Measurements from ENCODE around the gene ASTN2.

GRCh38 chr9:116623715-116624114 is 791.1 kb downstream of the ASTN2 start:
- TF ChIP-seq ZNF274 (IDR thresholded peaks at IDR 0.05; ENCODE audit: low read depth, low read length) (no peak), RAD21 (IDR thresholded peaks at IDR 0.05; ENCODE audit: low read depth) (no peak), CTCF (IDR thresholded peaks at IDR 0.05 in 2 of 3, conservative IDR thresholded peaks at IDR 0.05 in 1 of 3; ENCODE audit: borderline replicate concordance in 1 of 3, insufficient read depth in 1 of 3, low read depth in 2 of 3, low read length in 2 of 3) (no peak), ATF3 (IDR thresholded peaks at IDR 0.05) (no peak), EZH2 (IDR thresholded peaks at IDR 0.05) (no peak), POLR2A (IDR thresholded peaks at IDR 0.05; ENCODE audit: borderline replicate concordance, extremely low read depth, insufficient read depth, insufficient read length) (no peak), POLR2AphosphoS5 (IDR thresholded peaks at IDR 0.05; ENCODE audit: low read depth, low read length) (no peak), YY1 (IDR thresholded peaks at IDR 0.05; ENCODE audit: extremely low read depth, insufficient replicate concordance, low read depth, low read length) (no peak), MAX (IDR thresholded peaks at IDR 0.05) (no peak), SP1 (IDR thresholded peaks at IDR 0.05; ENCODE audit: low read depth) (no peak), EZH2phosphoT487 (IDR thresholded peaks at IDR 0.05; ENCODE audit: borderline replicate concordance) (no peak), TCF7L2 (IDR thresholded peaks at IDR 0.05; ENCODE audit: borderline replicate concordance, extremely low read depth, insufficient read depth, insufficient read length) (no peak), SRF (IDR thresholded peaks at IDR 0.05; ENCODE audit: low read depth) (no peak), ZBTB33 (IDR thresholded peaks at IDR 0.05; ENCODE audit: extremely low read depth, insufficient replicate concordance, low read length) (no peak)
